K562 (cell line): Measurements from ENCODE around the gene PAN3. TPM values are rescaled to one million over a fixed set of nuclear protein-coding genes. Genes with fewer than 3 reads are reported as not detected.

Experiments used
- CC2D1A ChIP-seq: fragments of 450-650 bp; IDR thresholded peaks from 2 replicates; pipeline ENCODE4 v1.6.1; 2017; ENCODE audit warnings: mild to moderate bottlenecking
- FOXA1 ChIP-seq: fragments of 450-650 bp; IDR thresholded peaks from 2 replicates; pipeline ENCODE4 v1.6.1; 2016; ENCODE audit warnings: mild to moderate bottlenecking, borderline replicate concordance
- NCOA2 ChIP-seq, 2 experiments: fragments of 450-650 bp; IDR thresholded peaks; 2 replicates each; pipeline ENCODE4 v1.6.1; 2018; ENCODE audit warnings: mild to moderate bottlenecking in 2 of 2, moderate library complexity in 1 of 2; ENCODE audit not compliant: partially characterized antibody in 2 of 2
- PHF8 ChIP-seq: fragments of 200-600 bp; sonication (generic); IDR thresholded peaks from 2 replicates; pipeline ENCODE4 v1.6.1; 2012; ENCODE audit warnings: mixed run types, mild to moderate bottlenecking, inconsistent platforms, low read length, moderate library complexity, borderline replicate concordance
- RAD21 ChIP-seq, 2 experiments: fragments of 250-450 bp in 1 of 2; fragments of 450-650 bp in 1 of 2; sonication (Bioruptor Pico) in 1 of 2; formaldehyde crosslinking in 1 of 2; IDR thresholded peaks in 1 of 2; conservative IDR thresholded peaks in 1 of 2; 2 replicates each; pipeline versions ENCODE4 v1.4.0 to v1.8.0; 2020 to 2022; ENCODE audit warnings: mild to moderate bottlenecking in 2 of 2, moderate library complexity in 1 of 2
- SMC3 ChIP-seq: conservative IDR thresholded peaks from 2 replicates; pipeline ENCODE4 v1.6.1; 2011; ENCODE audit warnings: low read depth, low read length, improper control_type of control experiment; ENCODE audit not compliant: insufficient read depth
- ZNF133 ChIP-seq: fragments of 250-450 bp; sonication (Bioruptor Pico); IDR thresholded peaks from 2 replicates; pipeline ENCODE4 v1.4.0; 2020; ENCODE audit warnings: mild to moderate bottlenecking
- polyA plus RNA-seq, 8 experiments: library from polyadenylated mRNA; depleted of rRNA in 4 of 8; stranded (reverse) in 5 of 8; unstranded in 3 of 8; fragments of >200 nt; fragmentation: Nextera tagmentation in 2 of 8; fragmentation: Illumina TruSeq in 1 of 8; extraction: Ambion mirVana in 2 of 8; extraction: Trizol in 1 of 8; gene quantifications; 2 replicates each; pipeline versions ENCODE4 v1.2.1 to v1.2.3, GENCODE V29; 2011 to 2014; ENCODE audit warnings: inconsistent platforms in 1 of 8, missing spikeins in 1 of 8
- total RNA-seq, 7 experiments: library from RNA; depleted of rRNA in 6 of 7; stranded (reverse); fragments of >200 nt in 6 of 7; fragmentation: Illumina TruSeq in 2 of 7; extraction: Trizol in 2 of 7; gene quantifications; 2 replicates each; pipeline versions ENCODE4 v1.2.1 to v1.2.3, GENCODE V29; 2011 to 2021; ENCODE audit warnings: low replicate concordance in 1 of 7
- TF ChIP-seq, protein P1 (sequence below), 2 experiments: fragments of 450-650 bp in 1 of 2; sonication (generic) in 1 of 2; formaldehyde crosslinking in 1 of 2; IDR thresholded peaks; 2 replicates each; pipeline versions ENCODE4 v1.7.1 to v1.9.0; 2016 to 2022; ENCODE audit warnings: inconsistent platforms in 1 of 2, mild to moderate bottlenecking in 1 of 2, missing genetic modification reagents in 1 of 2
- TF ChIP-seq, protein P2 (sequence below): sonication (generic); formaldehyde crosslinking; IDR thresholded peaks from 2 replicates; pipeline ENCODE4 v1.8.0; 2022; ENCODE audit warnings: missing genetic modification reagents, mild to moderate bottlenecking, borderline replicate concordance
- TF ChIP-seq, protein P3 (sequence below), 3 experiments: IDR thresholded peaks in 2 of 3; conservative IDR thresholded peaks in 1 of 3; 2 replicates each; pipeline ENCODE4 v1.5.1; 2011 to 2012; ENCODE audit warnings: low read length in 3 of 3, mild to moderate bottlenecking in 3 of 3, control low read depth in 2 of 3, improper control_type of control experiment in 1 of 3, inconsistent platforms in 1 of 3, low read depth in 1 of 3, mixed read lengths in 1 of 3, moderate library complexity in 1 of 3; ENCODE audit not compliant: insufficient read depth in 2 of 3
- TF ChIP-seq, protein P4 (sequence below): fragments of 450-650 bp; formaldehyde crosslinking; IDR thresholded peaks from 2 replicates; pipeline ENCODE4 v1.4.0; 2020; ENCODE audit warnings: mild to moderate bottlenecking, moderate library complexity

The PAN3 gene
- total and polyA plus RNA-seq, 9 of the 15 experiments (the other 6 are each of a cell fraction or from before 2014, with no cell fraction given) = 7.2 to 19.9 (median 11.6) TPM

DNA sequence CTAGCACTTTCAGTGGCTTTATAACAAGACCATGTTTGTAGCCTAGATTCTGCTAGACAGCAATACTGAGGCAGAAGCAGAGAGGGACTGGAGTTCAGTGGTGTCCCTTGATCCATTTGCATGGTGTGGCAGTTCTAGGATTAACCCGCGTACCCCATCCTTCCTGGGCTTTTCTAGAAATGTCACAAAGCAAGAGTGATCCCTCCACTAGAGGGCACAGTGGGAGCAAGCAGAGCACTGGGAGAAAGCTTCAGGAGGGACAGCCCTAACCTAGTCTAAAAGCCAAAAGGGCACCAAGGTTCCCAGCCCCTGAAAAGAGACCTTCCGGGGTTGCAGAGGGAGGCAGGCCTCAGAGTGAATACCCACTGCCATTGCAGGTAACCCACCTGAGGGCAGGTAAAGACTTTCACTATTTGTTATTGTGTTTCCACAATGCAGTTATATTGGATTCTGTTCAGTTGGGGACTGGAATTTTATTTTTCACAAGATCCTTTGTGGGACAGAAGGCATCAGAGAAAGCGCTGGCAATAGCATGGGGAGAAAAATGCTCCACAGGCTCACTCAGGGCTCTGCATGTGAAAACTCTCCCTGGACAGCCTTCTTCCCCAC lies 185.9 kb downstream of the PAN3 start (continued):
- TF ChIP-seq, protein P1, sequence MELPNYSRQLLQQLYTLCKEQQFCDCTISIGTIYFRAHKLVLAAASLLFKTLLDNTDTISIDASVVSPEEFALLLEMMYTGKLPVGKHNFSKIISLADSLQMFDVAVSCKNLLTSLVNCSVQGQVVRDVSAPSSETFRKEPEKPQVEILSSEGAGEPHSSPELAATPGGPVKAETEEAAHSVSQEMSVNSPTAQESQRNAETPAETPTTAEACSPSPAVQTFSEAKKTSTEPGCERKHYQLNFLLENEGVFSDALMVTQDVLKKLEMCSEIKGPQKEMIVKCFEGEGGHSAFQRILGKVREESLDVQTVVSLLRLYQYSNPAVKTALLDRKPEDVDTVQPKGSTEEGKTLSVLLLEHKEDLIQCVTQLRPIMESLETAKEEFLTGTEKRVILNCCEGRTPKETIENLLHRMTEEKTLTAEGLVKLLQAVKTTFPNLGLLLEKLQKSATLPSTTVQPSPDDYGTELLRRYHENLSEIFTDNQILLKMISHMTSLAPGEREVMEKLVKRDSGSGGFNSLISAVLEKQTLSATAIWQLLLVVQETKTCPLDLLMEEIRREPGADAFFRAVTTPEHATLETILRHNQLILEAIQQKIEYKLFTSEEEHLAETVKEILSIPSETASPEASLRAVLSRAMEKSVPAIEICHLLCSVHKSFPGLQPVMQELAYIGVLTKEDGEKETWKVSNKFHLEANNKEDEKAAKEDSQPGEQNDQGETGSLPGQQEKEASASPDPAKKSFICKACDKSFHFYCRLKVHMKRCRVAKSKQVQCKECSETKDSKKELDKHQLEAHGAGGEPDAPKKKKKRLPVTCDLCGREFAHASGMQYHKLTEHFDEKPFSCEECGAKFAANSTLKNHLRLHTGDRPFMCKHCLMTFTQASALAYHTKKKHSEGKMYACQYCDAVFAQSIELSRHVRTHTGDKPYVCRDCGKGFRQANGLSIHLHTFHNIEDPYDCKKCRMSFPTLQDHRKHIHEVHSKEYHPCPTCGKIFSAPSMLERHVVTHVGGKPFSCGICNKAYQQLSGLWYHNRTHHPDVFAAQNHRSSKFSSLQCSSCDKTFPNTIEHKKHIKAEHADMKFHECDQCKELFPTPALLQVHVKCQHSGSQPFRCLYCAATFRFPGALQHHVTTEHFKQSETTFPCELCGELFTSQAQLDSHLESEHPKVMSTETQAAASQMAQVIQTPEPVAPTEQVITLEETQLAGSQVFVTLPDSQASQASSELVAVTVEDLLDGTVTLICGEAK (IDR thresholded peaks at IDR 0.05) = no peak
- TF ChIP-seq, protein P1 (CRISPR knock-in tag; IDR thresholded peaks at IDR 0.05) = no peak
- no peak for TF ChIP-seq FOXA1
- TF ChIP-seq, protein P2, sequence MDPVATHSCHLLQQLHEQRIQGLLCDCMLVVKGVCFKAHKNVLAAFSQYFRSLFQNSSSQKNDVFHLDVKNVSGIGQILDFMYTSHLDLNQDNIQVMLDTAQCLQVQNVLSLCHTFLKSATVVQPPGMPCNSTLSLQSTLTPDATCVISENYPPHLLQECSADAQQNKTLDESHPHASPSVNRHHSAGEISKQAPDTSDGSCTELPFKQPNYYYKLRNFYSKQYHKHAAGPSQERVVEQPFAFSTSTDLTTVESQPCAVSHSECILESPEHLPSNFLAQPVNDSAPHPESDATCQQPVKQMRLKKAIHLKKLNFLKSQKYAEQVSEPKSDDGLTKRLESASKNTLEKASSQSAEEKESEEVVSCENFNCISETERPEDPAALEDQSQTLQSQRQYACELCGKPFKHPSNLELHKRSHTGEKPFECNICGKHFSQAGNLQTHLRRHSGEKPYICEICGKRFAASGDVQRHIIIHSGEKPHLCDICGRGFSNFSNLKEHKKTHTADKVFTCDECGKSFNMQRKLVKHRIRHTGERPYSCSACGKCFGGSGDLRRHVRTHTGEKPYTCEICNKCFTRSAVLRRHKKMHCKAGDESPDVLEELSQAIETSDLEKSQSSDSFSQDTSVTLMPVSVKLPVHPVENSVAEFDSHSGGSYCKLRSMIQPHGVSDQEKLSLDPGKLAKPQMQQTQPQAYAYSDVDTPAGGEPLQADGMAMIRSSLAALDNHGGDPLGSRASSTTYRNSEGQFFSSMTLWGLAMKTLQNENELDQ = no peak
- TF ChIP-seq, protein P3, sequence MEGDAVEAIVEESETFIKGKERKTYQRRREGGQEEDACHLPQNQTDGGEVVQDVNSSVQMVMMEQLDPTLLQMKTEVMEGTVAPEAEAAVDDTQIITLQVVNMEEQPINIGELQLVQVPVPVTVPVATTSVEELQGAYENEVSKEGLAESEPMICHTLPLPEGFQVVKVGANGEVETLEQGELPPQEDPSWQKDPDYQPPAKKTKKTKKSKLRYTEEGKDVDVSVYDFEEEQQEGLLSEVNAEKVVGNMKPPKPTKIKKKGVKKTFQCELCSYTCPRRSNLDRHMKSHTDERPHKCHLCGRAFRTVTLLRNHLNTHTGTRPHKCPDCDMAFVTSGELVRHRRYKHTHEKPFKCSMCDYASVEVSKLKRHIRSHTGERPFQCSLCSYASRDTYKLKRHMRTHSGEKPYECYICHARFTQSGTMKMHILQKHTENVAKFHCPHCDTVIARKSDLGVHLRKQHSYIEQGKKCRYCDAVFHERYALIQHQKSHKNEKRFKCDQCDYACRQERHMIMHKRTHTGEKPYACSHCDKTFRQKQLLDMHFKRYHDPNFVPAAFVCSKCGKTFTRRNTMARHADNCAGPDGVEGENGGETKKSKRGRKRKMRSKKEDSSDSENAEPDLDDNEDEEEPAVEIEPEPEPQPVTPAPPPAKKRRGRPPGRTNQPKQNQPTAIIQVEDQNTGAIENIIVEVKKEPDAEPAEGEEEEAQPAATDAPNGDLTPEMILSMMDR (IDR thresholded peaks at IDR 0.05 in 2 of 3, conservative IDR thresholded peaks at IDR 0.05 in 1 of 3; ENCODE audit: insufficient read depth in 2 of 3, low read depth in 1 of 3, low read length in 3 of 3) = peak; percentile 66 to 77 (median 72)
- TF ChIP-seq SMC3 = peak; percentile 79
- no peak for TF ChIP-seq ZNF133 (CRISPR knock-in tag)
- no peak for TF ChIP-seq PHF8
- peak; percentile 45; the same call in 1 of the 2 replicates for TF ChIP-seq CC2D1A
- no peak for TF ChIP-seq NCOA2 (IDR thresholded peaks at IDR 0.05; ENCODE audit: partially characterized antibody in 2 of 2)
- TF ChIP-seq, protein P4, sequence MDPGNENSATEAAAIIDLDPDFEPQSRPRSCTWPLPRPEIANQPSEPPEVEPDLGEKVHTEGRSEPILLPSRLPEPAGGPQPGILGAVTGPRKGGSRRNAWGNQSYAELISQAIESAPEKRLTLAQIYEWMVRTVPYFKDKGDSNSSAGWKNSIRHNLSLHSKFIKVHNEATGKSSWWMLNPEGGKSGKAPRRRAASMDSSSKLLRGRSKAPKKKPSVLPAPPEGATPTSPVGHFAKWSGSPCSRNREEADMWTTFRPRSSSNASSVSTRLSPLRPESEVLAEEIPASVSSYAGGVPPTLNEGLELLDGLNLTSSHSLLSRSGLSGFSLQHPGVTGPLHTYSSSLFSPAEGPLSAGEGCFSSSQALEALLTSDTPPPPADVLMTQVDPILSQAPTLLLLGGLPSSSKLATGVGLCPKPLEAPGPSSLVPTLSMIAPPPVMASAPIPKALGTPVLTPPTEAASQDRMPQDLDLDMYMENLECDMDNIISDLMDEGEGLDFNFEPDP (CRISPR knock-in tag) = no peak
- TF ChIP-seq RAD21 (CRISPR knock-in tag; conservative IDR thresholded peaks at IDR 0.05 in 1 of 2, IDR thresholded peaks at IDR 0.05 in 1 of 2) = peak; percentile 73 to 86
